ENCODE results near the gene PRELP. TPM values are rescaled to one million over a fixed set of nuclear protein-coding genes. Genes with fewer than 3 reads are reported as not detected.

PRELP gene
- total RNA-seq, 1 experiment from 2014 or later = 0.07 TPM

GRCh38 chr1:203537806-203538464 is 62.3 kb downstream of the PRELP start:
- H3K9me3 ChIP-seq (ENCODE audit: control insufficient read depth, low read depth, low read length) = no peaks in the 10 kb centered on the region
- H3K27ac ChIP-seq (ENCODE audit: insufficient read length, low read depth, low read length) = no peak overlapping the region
- no peak overlapping the region for H2BK12ac ChIP-seq (ENCODE audit: insufficient read length, low read depth, low read length)
- H2BK120ac ChIP-seq (ENCODE audit: low read depth, low read length, poor library complexity, severe bottlenecking) = no peak overlapping the region
- no peaks in the 10 kb centered on the region for H3K27me3 ChIP-seq (ENCODE audit: insufficient read depth, low read length)
- peaks cover 2% of the 10 kb centered on the region for H3K4me1 ChIP-seq (ENCODE audit: insufficient read depth, low read length)
- H3K4ac ChIP-seq (ENCODE audit: low read depth, low read length) = no peak overlapping the region
- no peak overlapping the region for H2BK5ac ChIP-seq (ENCODE audit: insufficient read length, low read length)
- no peak overlapping the region for H3K56ac ChIP-seq (ENCODE audit: insufficient read length, low read depth, low read length)
- no peak overlapping the region for H2AFZ ChIP-seq (ENCODE audit: low read length)
- no peaks in the 10 kb centered on the region for H3K79me1 ChIP-seq (ENCODE audit: insufficient read depth, low read depth, low read length, poor library complexity, severe bottlenecking)
- no peak overlapping the region for H3T11ph ChIP-seq (ENCODE audit: low read length)
- WGBS (ENCODE audit: extremely low coverage, insufficient read length, low lambda C conversion rate) = no CpG with 5 or more reads among the region's 5 CpGs
- H4K5ac ChIP-seq (ENCODE audit: insufficient read length, low read depth, low read length) = no peak overlapping the region
- Mint-ChIP-seq H3K36me3 (ENCODE audit: insufficient read depth in 1 of 3, low read depth in 3 of 3) (no peaks in the 10 kb centered on the region), H3K27me3 (ENCODE audit: low read depth) (no peaks in the 10 kb centered on the region), H3K4me1 (peaks cover 9 to 13% of the 10 kb centered on the region in 2 experiments), H3K9me3 (no peaks in the 10 kb centered on the region), H3K4me3 (no peak overlapping the region), H3K27ac (no peak overlapping the region)
- no peak overlapping the region for H2BK15ac ChIP-seq (ENCODE audit: low read depth, low read length)
- no peak overlapping the region for H4K8ac ChIP-seq (replicated peaks; ENCODE audit: insufficient read length, low read depth, low read length)
- H3K79me2 ChIP-seq (ENCODE audit: insufficient read depth, low read length) = no peaks in the 10 kb centered on the region
- H2AK5ac ChIP-seq (ENCODE audit: insufficient read length, low read length) = no peak overlapping the region
- no peaks in the 10 kb centered on the region for H3K23me2 ChIP-seq (ENCODE audit: insufficient read length, low read depth, low read length, poor library complexity, severe bottlenecking)
- H3K23ac ChIP-seq (ENCODE audit: insufficient read length, low read depth, low read length) = no peak overlapping the region
- no peak overlapping the region for H4K91ac ChIP-seq (ENCODE audit: insufficient read length, low read depth, low read length)
- no peak overlapping the region for H3K18ac ChIP-seq (ENCODE audit: insufficient read length, low read depth, low read length)
- H2BK20ac ChIP-seq (ENCODE audit: low read depth, low read length, poor library complexity, severe bottlenecking) = no peak overlapping the region
- H3K14ac ChIP-seq (ENCODE audit: insufficient read depth, low read length) = no peak overlapping the region
- H4K20me1 ChIP-seq (ENCODE audit: control insufficient read depth, insufficient read depth, insufficient read length) = no peaks in the 10 kb centered on the region
- no peak overlapping the region for H3K9ac ChIP-seq (ENCODE audit: extremely low read depth, insufficient read length, low read length)
- TF ChIP-seq CTCF (conservative IDR thresholded peaks at IDR 0.05) = no peak
- DNase-seq = no peak
- H3K4me2 ChIP-seq (ENCODE audit: insufficient read depth, insufficient read length, low read length) = no peak overlapping the region

All from H9 (cell line).